ENCODE measurements around the gene CCDC30. TPM values are rescaled to one million over a fixed set of nuclear protein-coding genes. Genes with fewer than 3 reads are reported as not detected.
"Not testable (repeated sequence)": the region's sequence is repeated elsewhere in the genome, so short reads cannot be mapped to it uniquely, and the experiment has no call there.

CCDC30 gene
- total RNA-seq, 1 experiment from 2014 or later = 0.34 TPM

DNA sequence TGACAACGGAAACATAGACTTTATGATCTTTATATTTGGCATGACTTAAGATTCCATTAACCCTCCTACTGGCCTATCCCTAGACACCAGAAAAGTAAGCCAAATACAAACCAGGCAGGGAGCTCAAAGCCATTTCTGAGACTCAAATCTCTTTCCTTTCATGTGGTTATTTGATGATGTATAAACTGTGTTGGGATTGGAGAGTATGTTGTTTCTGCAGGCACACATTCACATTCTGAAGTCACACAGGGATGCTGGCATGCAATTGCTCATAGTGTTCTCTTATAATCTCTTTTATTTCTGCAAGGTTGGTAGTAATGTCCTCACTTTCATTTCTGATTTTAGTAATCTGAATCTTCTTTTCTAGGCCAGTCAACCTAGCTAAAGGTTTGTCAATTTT, 13.0 kb upstream of the CCDC30 start:
- DNase-seq (ENCODE audit: low read depth) = no peak

DNA sequence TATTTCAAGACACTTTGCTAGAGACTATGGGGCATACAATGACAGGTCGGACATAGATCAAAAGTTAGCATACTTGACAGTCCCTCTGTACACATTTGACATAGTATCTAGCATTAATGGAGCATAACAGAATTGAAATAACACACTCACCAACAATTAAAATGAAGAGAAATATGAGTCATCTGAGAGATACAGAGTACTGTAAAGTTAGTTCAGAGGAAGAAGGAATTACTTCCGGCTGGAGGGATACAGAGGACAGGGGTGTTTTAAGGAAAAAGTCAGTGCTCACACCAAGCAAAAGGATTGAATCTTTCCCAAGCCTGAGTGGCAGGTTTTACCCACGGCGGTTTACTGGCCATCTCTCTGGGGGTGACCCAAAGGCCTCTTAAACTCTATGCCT, 9.7 kb upstream of the CCDC30 start:
- DNase-seq (ENCODE audit: low read depth) = no peak

GRCh38 chr1:42454403-42454802, 8.7 kb upstream of the CCDC30 start:
- no peak for DNase-seq (ENCODE audit: low read depth)

DNA sequence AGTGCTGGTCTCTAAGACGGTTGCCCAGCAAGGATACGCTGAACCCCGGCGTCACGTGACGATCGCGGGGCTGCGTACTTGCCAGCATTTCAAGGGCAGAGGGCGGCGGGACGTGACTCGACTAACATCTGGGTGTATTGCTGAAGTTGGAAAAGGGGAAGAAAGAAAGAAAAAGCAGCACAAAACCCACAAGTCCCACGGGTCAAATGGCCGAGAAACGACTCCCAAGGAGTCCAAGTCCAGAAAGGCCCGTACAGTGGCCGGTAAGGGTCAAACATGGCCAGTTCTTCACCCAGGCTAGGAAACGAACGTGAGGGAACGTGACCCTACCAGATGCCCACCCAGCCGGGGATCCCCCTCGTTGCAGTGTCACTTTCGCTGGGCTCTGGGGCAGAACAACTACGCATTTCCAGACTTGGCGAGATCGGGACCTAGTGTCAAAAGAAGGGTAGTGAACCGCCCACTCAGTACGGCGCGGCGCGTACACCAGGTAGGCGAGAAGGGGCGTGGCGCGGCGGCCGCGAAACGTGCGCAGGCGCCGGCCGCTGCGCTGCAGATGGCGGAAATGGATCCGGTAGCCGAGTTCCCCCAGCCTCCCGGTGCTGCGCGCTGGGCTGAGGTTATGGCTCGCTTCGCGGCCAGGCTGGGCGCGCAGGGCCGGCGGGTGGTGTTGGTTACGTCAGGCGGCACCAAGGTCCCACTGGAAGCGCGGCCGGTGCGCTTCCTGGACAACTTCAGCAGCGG, 6.9 kb upstream of the CCDC30 start, which contains the start of the genes PPCS and ZMYND12:
PPCS (plus strand) TSS at position 534 of the 744 bp plus-strand sequence; CDS start at position 557, 23 bp downstream.
ZMYND12 (minus strand) TSS at position 13 of the 744 bp plus-strand sequence. CDS start 25 bp downstream, outside the sequence.
- DNase-seq (ENCODE audit: low read depth) = peak; percentile 89

DNA sequence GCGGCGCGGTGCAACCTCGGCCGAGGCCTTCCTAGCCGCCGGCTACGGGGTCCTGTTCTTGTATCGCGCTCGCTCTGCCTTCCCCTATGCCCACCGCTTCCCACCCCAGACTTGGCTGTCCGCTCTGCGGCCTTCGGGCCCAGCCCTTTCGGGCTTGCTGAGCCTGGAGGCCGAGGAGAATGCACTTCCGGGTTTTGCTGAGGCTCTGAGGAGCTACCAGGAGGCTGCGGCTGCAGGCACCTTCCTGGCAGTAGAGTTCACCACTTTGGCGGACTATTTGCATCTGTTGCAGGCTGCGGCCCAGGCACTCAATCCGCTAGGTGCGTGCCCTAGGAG, 6.4 kb upstream of the CCDC30 start:
- DNase-seq (ENCODE audit: low read depth) = peak; percentile 73

DNA sequence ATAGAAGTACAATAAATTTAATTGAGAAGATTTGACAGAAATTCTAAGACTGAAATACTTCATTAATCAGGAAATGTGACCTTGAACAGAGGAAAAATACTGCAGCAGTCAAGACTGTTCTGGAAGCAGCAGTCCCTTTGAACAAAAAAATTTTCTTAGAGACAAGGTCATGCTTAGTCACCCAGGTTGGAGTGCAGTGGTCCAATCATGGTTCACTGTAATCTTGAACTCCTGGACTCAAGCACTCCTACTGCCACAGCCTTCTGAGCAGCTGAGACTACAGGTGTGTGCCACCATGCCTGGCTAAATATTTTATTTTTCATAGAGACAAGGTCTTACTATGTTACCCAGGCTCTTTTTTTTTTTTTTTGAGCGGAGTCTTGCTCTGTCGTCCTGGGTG, 1.9 kb upstream of the CCDC30 start:
- no peak for DNase-seq (ENCODE audit: low read depth)

DNA sequence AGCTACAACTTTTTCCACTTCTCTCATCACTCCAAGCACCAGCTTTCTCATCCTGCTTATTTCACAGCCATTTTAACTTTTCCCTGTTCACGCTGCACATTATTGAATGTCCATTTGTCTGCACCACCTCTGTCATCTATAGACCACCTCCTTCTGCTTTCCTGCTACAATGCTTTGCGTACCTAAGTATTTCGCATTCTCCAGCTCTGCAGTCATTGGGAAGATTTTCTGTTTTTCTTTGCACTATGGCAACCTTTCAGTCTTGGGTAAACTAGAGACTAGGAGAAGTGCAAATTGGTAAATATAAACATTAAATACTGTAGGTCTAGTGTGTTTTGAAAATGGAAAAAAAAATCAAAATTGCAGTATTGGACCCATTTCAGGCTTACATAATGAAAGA, 835 bp downstream of the CCDC30 start:
- DNase-seq (ENCODE audit: low read depth) = no peak

- DNase-seq (ENCODE audit: low read depth) = no peak
Measured at GRCh38 chr1:42466030-42466429, 2.9 kb downstream of the CCDC30 start.

- no peak for DNase-seq (ENCODE audit: low read depth)
Measured at GRCh38 chr1:42469727-42470126, 6.6 kb downstream of the CCDC30 start.

DNA sequence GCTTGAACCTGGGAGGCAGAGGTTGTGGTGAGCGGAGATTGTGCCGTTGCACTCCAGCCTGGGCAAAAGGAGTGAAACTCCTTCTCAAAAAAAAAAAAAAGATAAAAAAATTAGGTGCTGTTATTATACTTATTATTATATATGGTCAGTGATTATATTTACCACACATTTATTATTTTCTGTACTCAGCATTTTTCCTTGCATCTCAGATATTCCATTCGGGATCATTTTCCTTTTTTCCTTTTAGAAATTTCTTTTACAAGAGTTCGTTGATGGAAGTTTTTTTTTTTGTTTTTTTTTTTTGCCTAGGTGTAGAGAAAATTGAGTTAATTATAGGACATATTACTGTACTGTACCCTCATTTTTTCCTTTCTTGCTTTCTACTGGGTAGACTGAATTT, 13.5 kb downstream of the CCDC30 start:
- DNase-seq (ENCODE audit: low read depth) = no peak

DNA sequence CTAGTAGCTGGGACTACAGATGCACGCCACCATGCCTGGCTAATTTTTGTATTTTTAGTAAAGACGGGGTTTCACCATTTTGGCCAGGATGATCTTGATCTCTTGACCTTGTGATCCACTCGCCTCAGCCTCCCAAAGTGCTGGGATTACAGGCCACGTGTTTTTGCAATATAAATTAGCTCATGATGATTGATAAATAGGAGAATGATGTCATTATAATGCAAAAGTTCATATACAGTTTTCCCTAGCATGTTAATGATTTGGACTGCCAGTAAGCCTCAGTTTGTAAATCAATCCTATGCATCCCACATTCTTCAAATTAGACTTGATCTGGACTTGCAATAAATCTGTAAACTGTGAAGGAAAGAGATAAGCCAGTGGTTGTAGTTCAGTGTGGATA, 14.3 kb downstream of the CCDC30 start:
- DNase-seq (ENCODE audit: low read depth) = not testable (repeated sequence)

DNA sequence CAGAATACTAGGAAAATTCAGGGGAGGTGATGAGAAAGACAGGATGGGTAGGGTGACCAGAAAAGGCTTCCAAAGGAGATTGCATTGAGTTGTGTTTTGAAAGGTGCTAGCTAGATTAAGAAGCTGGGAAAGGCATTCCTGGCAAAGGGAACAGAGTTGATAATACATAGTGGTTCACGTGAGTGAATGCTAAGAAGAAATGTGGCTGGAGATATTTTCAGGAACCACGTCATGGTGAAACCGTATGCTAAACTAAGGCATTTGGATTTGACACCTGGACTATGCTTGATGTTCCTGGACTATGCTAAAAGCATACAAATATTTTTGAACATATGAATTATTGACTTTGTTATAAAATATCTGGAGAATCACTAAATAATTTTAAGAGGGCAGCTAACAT, 14.7 kb downstream of the CCDC30 start:
- DNase-seq (ENCODE audit: low read depth) = no peak

- DNase-seq (ENCODE audit: low read depth) = peak; percentile 25
Measured at GRCh38 chr1:42479621-42480020, 16.5 kb downstream of the CCDC30 start.

DNA sequence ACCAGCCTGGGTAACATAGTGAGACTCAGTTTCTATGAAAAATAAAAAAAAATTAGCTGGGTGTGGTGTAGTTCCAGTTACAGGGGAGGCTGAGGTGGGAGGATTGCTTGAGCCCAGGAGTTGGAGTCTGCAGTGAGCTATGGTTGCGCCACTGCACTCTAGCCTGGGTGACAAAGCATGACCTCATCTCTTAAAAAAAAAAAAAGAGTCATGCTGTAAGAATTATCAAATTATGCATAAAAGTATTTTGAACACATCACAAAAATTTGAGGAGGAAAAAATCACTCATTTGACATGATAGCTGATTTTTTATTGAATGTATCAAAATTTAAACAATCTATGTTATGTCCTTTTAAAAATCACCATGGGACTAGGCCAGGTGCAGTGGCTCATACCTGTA, 17.8 kb downstream of the CCDC30 start:
- DNase-seq (ENCODE audit: low read depth) = no peak

DNA sequence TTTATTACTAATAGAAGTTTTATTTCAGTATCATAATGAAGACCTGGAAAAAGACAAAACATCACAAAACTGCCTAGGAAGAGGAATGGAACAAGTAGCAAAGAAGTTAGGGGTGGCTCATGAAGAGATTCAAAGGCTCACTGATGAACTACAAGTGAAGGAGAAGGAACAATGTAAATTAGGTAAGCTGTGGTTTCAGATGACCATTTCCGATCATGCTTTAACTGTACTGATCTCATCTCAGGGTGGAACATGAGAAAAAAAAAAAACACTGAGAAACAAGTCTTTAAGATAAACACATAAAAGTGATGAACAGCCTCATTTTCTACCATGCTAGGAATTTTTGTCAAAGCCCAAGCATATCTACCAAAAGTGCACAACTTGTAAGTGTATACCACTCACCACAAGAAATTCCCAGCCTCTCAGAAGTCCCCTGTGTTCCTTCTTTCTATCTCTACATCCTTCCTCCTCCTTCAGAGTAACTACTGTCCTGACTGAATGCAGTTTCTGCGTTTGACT, 19.6 kb downstream of the CCDC30 start:
- DNase-seq (ENCODE audit: low read depth) = no peak

- peak; percentile 90 for DNase-seq (ENCODE audit: low read depth)
Measured at GRCh38 chr1:42484382-42484781, 21.3 kb downstream of the CCDC30 start.

DNA sequence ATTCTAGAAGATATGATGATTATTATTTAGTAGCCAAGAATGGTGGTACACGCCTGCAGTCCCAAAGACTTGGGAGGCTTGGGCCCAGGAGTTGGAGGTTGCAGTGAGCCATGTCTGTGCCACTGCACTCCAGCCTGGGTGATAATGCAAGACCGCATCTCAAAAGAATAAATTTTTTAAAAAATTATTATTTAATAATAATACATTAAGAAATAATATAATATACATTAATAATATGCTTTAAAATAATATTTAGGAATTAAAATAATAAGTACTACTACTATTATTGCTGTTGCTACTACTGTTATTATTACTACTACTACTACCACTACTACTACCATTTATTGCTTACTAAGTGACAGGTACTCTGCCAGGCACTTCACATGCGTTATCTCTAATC, 27.2 kb downstream of the CCDC30 start:
- no peak for DNase-seq (ENCODE audit: low read depth)

DNA sequence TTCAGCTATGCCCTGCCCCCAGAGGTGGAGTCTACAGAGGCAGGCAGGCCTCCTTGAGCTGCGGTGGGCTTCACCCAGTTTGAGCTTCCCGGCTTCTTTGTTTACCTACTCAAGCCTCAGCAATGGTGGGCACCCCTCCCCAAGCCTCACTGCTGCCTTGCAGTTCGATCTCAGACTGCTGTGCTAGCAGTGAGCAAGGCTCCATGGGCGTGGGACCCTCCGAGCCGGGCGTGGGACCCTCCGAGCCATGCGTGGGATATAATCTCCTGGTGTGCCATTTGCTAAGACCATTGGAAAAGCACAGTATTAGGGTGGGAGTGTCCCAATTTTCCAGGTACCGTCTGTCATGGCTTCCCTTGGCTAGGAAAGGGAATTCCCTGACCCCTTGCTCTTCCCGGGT, 38.9 kb downstream of the CCDC30 start:
- not testable (repeated sequence) for DNase-seq (ENCODE audit: low read depth)

DNA sequence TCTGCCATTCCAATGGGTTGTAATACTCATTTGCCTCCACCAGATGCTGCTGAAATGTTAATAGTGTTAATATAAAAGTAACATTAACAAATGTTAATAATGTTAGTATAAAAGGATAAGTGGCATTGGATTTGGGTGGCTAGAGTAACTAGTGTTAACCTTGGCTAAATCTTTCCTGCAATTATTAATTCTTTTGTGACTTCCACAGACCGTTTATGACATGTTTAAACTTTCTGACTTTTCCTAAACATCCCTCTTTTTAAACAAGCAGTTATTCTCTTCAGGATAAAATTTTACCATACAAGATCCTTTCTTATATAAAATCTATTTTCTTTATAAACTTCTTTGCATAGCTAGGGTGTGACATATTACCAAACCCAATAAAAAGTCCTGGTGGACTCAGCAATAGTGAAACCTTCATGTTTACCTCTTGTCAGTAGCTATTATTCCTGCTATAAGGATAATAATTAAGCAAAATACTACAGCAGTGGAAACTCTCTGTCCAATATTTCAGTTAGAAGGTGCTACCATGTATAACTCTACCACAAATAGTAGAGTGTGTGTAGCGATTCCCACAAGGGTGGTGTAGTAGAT, 41.5 kb downstream of the CCDC30 start:
- no peak for DNase-seq (ENCODE audit: low read depth)

DNA sequence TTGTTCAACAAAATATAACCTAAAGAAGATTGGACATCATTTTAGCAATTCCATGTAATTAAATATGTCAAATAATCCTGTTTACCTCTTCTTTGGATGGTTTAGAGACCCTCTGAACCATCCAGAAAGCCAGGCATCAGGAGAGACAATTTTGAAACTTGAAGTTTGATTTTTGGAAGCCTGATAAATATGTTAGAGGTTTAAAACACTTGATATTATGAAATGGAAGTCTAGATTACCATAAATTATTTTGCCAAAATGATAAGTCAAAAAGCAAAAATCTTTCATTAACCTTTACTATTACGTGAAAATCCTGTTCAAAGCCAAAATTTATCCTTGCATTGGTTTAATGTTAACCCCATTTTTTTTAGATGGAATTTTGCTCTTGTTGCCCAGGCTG, 43.5 kb downstream of the CCDC30 start:
- DNase-seq (ENCODE audit: low read depth) = no peak

GRCh38 chr1:42511581-42512155, 48.6 kb downstream of the CCDC30 start:
- peak; percentile 8 for DNase-seq (ENCODE audit: low read depth)

DNA sequence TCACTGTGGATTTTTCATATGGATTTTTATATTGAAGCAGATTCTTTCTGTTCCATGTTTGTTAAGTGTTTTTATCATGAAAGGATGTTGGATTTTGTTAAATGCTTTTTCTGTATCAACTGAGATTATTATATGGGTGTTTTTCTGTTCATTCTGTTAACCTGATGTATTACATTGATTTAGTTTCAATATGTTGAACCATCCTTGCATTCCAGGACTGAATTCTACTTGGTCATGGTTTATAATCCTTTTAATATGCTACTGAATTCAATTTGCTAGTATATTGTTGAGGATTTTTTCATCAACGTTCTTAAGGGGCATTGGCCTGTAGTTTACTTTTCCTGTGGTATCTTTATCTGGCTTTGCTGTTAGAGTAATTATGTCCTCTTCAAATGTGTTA, 55.8 kb downstream of the CCDC30 start:
- no peak for DNase-seq (ENCODE audit: low read depth)

DNA sequence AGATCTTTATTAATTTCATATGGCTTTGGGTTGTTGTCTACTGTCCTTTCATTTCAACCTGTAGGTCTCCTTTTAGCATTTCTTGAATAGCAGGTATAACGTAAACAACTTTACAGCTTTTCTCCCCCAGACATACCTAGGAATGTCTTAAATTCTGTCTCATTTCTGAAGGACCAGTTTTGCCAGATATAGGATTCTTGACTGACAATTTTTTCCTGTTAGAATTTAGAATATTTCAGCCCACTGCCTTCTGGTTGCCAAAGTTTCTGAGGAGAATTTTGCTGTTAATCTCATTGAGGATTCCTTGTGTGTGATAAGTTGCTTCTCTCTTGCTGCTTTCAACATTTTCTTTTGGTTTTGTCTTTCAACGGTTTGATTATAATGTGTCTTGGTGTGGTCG, 60.1 kb downstream of the CCDC30 start:
- no peak for DNase-seq (ENCODE audit: low read depth)

Measured in Daoy (cell line).